Effector CD4-positive, alpha-beta T cell (primary cell): ENCODE data around the gene KCNT2.
"Not testable (repeated sequence)": the region's sequence is repeated elsewhere in the genome, so short reads cannot be mapped to it uniquely, and the experiment has no call there.

ENCODE experiments used
- DNase-seq: peaks from one replicate; pipeline ENCODE4 v3.0.0-alpha.2; 2020

Gene KCNT2

DNA sequence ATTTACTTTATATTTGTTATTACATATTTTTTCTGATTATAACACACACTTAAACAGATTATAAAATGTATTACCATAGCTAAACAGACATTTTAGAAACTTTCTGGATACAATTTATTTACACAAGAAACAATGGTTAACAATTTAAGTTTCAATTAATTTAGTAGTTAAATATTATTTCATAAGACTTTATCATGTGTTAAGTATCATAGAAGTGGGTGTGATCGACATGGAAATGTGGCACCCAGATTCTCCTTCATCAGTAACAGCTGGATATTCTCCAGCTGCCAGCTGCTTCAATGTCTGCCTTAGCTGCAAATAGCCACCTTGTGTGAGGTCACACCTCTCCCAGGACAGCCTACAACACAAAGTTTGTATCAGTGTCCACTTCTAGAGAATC, 97.8 kb downstream of the KCNT2 start:
- DNase-seq, result no peak

DNA sequence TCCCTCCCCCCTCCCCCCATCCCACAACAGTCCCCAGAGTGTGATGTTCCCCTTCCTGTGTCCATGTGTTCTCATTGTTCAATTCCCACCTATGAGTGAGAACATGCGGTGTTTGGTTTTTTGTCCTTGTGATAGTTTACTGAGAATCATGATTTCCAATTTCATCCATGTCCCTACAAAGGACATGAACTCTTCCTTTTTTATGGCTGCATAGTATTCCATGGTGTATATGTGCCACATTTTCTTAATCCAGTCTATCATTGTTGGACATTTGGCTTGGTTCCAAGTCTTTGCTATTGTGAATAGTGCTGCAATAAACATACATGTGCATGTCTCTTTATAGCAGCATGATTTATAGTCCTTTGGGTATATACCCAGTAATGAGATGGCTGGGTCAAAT, 104.0 kb downstream of the KCNT2 start:
- DNase-seq, result not testable (repeated sequence)

DNA sequence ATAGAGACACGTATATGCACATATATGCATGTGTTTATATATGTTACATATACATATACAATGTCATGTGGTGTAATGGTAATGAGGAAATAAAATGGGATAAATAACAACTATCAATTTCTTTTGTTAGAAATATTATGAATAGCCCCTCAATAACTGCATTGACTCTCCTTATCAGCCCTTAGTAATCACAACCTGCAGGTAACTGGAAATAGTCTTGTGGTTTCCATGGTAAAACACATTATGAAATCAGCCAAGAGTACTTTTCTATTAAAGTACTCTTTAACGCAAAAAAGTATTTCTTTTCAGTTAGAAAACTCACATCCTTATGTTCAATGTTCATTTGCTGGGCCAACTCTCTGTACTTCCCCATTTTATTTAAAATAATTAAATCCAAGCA, 105.8 kb downstream of the KCNT2 start:
- DNase-seq, result no peak

DNA sequence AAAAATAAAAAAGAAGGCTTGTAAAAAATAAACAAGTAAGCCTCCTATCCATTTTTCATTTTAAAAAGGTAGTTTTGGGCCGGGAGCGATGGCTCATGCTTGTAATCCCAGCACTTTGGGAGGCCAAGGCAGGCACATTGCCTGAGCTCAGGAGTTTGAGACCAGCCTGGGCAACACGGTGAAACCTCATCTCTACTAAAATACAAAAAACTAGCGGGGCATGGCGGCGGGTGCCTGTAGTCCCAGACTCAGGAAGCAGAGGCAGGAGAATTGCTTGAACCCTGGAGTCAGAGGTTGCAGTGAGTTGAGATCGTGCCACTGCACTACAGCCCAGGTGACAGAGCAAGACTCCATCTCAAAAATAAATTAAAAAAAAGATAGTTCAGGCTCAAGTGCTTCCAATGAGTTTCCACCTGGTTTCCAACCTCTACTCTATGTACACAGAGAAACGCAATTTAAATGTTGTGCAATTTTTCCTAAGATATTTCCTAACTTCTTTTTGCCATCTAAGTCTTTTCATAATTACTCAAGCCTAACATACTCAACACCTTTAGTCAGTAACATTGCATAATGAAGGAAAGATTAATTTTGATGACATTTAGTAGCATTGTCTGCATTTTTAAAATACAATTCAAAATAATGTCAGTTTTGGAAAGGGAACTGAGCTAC, 106.3 kb downstream of the KCNT2 start:
- DNase-seq, result no peak

DNA sequence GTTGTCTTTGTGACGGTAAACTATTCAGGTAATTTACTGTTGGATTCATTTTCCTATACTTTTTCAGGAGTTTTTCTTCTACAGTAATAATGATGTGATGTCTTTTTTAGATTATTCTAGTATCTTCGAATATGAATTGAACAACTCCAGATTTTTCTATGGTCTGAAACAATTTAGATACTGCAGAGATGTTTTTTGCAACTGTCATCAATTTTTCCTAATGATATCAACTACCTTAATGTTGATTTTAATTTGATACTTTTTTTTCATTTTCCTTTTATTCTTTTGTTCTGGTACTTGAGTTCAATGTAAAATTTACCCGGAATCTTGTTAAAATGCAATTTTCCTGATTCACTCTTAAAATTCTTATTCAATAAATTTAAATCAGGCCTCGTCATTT, 110.4 kb downstream of the KCNT2 start:
- no peak for DNase-seq

DNA sequence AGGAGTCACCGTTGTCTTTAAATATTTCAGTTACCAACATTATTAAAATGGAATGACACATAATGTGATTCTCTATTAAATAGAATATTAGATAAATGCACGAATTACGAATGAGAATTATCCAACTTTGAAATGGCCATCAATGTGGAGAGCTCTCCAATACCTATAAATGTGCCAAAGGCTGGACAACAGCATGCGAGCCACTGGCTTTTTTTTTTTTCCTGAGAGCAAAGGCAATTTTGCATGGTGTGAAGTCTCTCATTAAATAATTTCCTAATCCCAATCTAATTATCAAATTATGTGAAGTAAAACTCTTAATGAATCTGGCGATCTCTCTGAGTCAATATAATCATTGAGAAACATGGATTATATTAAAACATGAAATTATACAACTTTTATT, 113.5 kb downstream of the KCNT2 start:
- DNase-seq, result no peak

DNA sequence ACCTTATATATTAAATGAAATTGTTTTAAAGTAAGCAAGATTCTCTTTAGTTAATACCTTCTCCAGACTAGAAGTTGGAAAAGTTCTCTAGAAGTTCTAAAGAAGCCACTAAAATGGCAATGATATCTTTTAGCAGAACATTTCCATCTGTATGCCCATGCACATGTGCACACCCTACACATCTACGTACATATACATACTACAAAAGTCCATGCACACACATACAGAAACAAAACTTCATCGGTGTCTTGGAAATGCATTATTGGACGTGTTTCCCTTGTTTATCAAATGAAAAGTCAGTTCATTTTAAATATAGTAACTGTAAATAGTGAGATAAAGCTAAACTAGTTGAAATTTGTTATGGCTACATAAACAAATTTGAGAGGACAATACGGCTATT, 114.4 kb downstream of the KCNT2 start:
- DNase-seq, result no peak

DNA sequence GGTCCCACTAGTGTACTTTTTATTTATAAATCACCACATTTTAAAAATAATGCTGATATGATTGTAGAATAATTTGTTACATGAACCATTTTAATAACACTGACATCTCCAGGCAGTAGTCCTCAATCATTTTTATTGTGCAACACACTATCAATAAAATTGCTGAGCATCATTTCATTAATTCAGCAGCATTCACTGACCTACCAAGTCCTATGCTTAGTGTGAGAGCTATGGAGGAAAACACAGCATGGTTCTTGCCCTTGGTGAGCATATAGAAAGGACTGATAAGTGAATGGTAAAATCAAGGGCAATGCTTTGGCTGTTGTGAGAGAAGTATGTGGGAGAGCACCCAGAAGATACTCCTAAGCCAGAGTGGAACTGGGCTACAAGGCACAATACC, 119.7 kb downstream of the KCNT2 start:
- no peak for DNase-seq

DNA sequence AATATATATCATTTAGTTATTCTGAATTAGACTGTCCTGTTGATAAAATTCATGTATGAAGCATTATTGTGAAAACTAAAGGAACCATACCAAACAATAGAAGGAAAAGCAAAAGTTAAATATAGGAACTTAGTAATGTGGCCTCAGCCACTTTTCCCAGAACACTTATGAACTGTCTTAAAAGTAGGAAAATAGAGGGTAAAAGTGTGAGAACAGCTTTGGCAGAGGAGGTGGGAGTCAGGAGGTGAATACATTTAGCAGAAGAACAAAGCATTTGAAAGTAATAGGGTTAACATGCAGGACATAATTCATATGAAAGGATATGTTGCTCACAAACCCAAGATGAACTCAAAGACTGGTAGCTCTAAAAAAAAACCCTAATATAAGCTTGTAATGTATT, 121.9 kb downstream of the KCNT2 start:
- DNase-seq, result no peak

DNA sequence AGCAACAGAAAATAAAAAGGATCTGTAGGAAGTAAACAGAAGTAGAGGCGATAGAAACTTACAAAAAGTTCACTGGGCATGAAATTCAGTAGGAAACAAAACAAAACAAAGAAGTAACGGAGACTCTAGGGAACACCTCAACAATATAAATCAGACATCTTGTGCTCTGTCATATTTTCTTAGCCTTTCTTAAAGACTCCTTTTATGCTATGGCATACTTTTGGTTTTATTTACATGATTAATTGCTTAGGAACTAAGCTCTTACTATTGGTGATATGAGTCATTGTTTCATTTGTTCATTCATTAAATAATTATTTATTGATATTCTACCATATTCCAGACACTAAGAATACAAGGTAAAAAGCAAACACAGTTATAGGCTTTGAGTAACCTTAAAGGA, 126.6 kb downstream of the KCNT2 start:
- no peak for DNase-seq

DNA sequence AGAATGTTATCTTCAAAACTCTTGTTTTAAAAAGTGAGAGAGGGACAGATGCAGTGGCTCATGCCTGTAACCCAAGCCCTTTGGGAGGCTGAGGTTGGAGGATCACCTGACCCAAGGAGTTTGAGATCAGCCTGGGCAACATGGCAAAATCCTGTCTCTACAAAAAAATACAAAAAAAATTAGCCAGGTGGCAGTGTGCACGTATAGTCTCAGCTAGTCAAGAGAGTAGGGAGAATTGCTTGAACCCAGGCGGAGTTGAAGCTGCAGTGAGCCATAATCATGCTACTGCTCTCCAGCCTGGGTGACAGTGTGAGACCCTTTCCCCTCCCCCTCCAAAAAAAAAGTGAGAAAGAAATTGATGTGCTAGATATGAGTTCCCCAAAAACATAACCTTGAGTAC, 131.0 kb downstream of the KCNT2 start:
- no peak for DNase-seq

DNA sequence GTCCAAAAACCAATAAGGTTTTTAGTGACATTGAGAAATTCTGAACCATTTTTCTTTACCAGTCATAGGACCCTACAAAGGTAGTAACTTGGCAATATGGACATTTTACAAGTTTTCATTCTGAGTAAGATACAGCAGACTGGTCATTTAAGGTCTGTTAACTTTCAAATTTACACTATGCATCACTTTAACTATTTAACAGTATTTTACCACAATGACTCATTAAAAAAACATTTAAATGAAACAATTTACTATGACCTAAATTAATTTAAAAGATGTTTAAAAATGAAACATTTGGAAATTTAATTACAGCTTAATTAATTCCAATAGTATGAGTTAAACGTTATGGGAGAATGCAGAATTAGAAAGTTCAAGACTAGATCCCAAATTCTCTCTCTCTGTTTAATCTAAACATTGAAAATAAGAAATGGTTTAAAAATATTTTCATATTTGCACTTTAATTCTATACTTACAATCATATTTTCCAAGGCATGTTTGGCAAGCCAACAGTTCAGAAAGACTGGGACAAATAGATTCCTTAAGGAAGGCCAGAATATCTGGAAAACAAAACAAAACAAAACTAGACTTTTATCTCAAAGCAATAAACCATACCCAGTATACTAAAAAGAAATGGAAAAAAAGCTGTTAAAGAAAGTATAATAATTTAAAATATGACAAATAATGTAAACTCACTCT, 140.9 kb downstream of the KCNT2 start:
- no peak for DNase-seq

DNA sequence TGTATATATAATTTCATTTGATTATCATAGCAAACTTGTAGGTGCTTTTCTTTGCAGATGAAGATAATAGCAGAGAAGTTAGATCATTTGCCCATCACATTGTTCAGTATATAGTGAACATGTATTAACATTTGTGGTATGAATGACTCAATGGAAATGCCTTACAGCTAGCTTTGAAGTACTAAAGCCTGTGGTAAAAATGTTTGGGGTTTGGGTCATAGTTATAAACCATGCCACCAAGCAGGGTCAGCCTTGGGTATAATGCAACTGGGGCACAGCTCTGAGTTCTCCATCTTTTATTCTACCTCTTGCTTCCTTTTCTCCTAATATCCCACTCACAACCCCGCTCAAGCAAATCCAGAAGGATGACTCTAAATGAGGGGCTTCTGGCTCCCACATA, 141.6 kb downstream of the KCNT2 start:
- no peak for DNase-seq

DNA sequence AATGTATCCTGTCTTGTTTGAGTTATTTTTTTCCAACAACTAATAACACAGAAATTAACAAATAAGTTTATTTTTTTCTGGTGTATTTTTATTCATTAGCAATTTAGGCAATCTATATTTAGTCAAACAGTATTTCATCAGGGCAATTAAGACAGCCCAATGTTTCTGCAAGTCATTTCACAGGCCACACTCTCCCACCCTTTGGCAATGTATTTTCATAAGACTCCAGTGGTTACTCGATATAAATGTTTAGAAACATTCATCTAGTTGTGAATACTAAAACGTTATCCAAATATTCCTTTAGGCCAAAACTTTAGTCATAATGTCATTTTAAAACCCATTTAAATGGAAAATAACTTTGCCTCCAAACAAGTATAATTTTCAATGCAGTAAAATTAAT, 142.1 kb downstream of the KCNT2 start:
- DNase-seq, result no peak

DNA sequence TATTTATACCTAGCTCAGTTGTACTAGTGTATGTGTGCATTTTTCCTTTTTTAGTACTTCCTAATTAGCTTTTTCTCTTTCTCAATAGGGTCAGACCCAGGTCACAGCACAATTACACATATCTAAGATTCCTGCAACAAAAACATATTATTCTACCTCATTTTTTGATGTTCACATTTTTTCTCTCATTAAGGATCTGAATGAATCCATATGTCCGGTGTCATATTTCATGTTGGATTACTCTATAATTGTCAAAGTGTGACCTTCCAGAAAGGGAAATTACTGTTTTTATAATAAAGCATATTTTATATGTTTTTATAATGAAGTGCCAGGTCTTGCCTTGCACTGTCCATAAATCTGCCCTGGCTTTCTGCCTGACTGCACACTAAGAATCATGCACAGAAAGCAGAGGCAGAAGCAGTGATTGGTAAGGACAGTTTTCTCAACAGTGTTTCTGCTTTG, 143.7 kb downstream of the KCNT2 start:
- DNase-seq, result no peak

DNA sequence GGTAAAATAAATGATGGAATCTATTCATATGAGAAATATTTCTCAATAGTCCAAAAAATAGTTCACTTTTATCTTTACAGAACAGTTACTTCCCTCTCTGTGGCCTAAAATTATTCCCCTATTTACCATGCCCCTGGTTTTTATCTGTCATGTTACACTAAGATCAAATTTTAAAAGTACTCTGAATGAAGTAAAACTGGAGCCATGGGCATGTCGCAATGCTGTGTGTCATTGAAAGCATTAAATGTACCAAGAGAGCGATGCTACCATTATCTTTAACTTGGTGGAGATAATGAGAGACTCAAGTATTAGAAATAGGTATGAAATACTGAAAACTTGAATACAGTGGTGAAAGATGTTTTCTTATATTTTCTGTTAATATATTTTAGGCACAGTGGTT, 146.2 kb downstream of the KCNT2 start:
- no peak for DNase-seq

DNA sequence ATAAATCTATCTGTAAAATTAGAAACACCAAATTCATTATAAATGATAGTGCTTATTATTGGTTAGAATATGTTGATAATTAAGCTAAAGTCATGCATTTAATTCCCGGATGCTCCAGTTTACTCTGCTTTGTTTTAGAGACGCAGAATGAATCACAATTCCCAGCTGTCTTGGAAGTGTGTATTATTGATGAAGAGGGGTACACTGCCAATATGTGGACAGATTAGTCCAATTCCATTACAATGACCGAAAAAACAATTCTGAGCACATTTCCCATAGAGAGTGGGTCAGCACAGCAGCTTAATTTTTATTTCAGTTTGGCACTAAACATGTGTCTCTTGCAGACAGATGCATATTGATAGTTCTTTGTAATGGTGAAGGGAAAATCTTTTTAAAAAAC, 146.7 kb downstream of the KCNT2 start:
- DNase-seq, result no peak

DNA sequence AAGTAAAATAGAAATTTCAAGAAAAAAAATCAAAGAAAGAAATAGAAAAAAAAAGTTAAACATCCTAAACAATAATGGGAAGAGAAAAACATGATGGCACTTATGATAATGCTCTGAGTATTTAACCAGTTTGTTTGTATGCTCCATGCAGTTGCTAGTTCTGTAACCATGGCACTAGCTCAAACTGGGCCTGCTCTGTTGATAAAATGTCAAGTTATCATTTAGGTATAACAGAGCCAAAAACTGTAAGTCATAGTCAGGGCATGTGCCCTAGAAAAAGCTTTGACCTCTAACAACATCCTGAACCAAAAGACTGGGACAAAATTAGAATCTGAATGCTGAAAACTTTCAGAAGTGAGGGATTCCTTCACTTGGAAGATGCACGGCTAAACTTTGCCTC, 148.9 kb downstream of the KCNT2 start:
- no peak for DNase-seq

DNA sequence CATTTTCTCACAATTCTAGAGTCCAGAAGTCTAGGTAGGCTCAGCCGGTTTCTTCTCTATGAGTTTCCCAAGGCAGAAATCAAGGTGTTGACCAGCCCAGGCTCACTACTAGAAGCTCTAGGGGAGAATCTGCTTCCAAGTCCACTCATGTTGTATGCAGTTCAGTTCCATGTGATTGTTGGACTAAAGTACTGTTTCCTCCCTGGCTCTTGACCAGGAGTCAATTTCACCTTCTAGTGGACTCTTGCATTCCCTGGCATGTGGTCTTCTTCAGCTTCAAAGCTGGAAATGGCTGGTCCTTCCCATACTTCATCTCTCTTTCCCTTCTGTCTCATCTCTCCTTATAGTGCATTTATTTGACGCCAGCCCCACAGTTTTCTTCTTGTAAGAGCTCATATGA, 153.4 kb downstream of the KCNT2 start:
- no peak for DNase-seq

DNA sequence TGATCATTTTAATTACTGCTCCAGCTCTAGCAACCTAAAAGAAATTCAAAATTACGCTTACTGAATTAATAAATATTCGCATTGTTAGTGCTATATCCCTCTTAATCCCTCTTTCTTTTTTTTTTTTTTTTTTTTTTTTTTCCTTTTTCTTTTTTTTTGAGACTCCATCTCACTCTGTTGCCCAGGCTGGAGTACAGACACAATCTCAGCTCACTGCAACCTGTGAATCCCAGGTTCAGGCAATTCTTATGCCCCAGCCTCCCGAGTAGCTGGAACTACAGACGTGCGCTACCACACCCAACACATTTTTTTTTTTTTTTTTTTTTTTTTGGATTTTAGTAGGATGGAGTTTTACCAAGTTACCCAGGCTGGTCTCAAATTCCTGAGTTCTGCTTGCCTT, 157.1 kb downstream of the KCNT2 start:
- DNase-seq, result no peak

DNA sequence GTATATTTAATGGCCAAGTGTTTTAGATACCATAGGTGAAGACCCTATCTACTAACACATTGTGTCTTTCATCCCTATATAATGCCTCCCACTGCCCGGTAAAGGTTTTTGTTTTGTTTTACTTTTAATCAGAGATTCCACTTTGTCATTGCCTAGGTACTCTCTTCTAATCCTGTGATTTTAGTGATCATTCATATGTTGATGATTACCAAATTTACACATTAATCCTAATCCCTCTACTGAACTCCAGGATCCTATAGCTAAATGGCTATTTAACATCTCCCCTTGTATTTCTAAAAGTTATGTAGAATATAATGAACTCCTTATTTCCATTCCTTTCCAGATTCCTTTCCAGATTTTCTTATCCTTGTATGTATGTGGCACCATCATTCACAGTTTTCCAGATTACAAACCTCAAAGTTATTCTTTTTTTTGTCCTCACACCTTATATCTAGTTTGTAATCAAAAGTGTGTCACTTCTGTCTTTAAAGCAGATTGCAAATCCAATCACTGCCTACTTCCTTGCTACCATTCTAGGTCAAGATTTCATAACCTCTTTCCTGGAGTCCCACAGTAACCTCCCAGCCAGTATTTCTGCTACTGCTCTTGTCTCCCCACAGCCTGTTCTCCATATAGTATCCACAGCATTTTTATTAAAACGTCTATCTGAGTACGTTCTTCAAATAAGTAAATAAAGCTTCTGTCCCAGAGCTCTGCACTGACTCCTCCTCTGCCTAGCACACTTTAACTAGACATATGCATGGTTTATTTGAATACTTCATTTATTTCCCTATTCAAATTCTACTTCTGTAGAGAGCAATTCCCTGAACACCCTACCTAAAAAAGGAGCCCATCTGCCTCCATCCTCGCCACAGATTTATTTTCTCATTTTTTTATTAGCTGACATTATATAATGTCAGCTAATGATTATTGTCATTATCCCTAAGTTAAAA, 157.8 kb downstream of the KCNT2 start:
- DNase-seq, result no peak

DNA sequence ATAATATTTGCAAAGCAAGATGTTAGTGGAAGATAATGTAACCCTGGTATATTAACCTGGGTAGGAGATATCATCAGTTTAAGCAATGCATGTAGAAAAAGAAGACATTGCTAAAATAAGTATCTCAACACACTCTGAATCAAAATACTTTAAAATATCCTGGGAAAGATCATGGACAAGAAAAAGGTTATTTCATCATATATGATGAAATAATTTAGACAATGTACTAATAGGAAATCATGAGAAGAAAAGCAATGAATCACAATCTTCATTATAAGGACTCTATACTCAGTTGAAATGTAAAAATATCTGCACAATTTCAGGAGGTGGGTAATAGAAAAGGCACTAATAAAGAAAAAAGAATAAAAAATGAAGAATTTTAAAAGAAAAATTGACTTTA, 158.8 kb downstream of the KCNT2 start:
- no peak for DNase-seq

DNA sequence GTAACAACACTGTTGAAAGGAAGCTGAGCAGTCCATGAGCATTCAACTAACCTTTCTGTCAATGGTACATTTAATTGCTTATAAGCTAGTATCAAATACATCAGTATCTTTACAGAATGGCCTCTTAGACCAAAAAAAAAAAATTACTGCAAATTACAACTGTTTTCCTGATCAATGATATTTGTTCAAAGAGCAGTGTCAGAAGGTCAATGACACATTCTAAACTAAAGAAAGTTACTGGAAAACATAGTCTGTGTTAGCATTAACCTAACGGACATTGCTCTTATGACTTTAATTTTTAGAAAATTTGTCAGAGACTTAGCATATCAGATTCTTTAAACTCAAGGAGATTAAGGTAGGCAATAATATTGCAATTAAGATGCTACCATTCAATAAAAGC, 162.5 kb downstream of the KCNT2 start:
- no peak for DNase-seq

DNA sequence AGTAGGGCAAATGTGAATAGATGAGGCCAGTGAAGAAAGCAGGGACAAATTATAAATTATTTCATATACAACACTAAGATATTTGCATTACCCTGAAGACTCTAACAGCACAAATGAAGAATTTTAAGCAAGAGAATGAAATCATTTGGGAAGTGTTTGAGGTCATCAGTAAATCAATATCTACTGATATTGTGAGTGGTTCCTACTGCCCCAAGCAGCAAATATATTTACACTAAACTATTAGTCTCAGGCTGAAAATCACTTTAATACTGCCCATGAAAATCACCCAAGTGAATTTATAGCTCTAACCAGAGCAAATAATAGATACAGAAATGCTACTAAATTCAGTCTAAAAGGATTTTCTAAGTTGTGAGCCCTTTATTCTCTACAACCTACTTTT, 163.6 kb downstream of the KCNT2 start:
- DNase-seq, result no peak
